Vagina (tissue), 2 donors: ENCODE data around the gene SMS.

Experiments
- POLR2A ChIP-seq, 2 donors: fragments of 450-650 bp; IDR thresholded peaks; one replicate each; pipeline ENCODE4 v1.6.1; 2017; ENCODE audit warnings: antibody characterized with exemption in 2 of 2, mild to moderate bottlenecking in 2 of 2, moderate library complexity in 2 of 2
- POLR2AphosphoS5 ChIP-seq, 2 donors: sonication (generic); formaldehyde crosslinking; IDR thresholded peaks; one replicate each; pipeline ENCODE4 v1.9.0; 2017; ENCODE audit warnings: antibody characterized with exemption in 2 of 2, mild to moderate bottlenecking in 2 of 2, low read depth in 1 of 2; ENCODE audit not compliant: insufficient read depth in 1 of 2
- TF ChIP-seq, protein P1 (sequence below), 3 experiments: fragments of 450-650 bp in 2 of 3; fragments of 200-600 bp in 1 of 3; sonication (generic) in 1 of 3; IDR thresholded peaks; one replicate each; pipeline ENCODE4 v1.5.1; 2017 to 2019; ENCODE audit warnings: antibody characterized with exemption in 3 of 3, mild to moderate bottlenecking in 2 of 3, moderate library complexity in 2 of 3

DNA sequence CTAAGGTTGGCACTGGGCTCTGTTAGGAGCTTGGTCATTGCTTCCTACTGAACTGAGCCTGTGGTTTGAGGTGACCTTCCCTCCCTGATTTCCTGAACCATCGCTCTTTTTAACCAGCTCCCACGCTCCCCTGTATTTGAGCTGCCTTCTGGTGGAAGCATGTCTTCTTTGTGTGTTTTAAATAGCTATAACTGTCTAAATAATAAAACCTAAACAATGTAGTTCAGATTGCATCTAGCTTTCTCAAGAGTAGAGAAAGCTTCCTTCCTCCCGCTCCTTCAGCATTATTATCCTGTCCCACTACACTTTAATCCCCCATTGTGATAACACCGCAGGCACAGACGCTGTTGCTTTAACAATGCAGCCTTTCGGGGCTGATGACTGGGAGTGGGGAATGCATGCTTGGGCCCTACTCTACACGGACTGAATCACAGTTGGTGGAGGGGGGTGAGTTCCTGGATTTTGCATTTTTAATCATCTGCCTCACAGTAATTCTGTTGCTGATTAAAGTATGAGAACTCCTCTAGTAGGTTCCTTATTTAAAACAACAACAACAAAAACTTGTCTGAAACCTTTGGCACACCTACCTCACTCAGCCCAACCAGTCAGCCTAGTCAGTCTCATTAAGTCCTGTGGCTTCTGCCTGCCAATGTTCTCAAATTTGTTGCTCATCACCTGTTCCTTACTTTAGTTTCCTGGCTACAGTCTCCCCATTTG lies 6.6 kb downstream of the SMS start:
- TF ChIP-seq POLR2AphosphoS5 (IDR thresholded peaks at IDR 0.05; ENCODE audit: insufficient read depth in 1 of 2, low read depth in 1 of 2) (no peak), POLR2A (IDR thresholded peaks at IDR 0.05) (no peak)
- TF ChIP-seq, protein P1, sequence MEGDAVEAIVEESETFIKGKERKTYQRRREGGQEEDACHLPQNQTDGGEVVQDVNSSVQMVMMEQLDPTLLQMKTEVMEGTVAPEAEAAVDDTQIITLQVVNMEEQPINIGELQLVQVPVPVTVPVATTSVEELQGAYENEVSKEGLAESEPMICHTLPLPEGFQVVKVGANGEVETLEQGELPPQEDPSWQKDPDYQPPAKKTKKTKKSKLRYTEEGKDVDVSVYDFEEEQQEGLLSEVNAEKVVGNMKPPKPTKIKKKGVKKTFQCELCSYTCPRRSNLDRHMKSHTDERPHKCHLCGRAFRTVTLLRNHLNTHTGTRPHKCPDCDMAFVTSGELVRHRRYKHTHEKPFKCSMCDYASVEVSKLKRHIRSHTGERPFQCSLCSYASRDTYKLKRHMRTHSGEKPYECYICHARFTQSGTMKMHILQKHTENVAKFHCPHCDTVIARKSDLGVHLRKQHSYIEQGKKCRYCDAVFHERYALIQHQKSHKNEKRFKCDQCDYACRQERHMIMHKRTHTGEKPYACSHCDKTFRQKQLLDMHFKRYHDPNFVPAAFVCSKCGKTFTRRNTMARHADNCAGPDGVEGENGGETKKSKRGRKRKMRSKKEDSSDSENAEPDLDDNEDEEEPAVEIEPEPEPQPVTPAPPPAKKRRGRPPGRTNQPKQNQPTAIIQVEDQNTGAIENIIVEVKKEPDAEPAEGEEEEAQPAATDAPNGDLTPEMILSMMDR (IDR thresholded peaks at IDR 0.05), result no peak
